GM21528 (cell line): Measurements from ENCODE around the gene WDR5.
A peak's percentile ranks its signal among the peaks of the same experiment; 100 is the strongest.
"Not testable (repeated sequence)": the region's sequence is repeated elsewhere in the genome, so short reads cannot be mapped to it uniquely, and the experiment has no call there.

ENCODE experiments used
- ATAC-seq: cut with Tn5 transposase; IDR thresholded peaks from one replicate; pipeline ENCODE4 v1.9.1; 2021; ENCODE audit warnings: mild to moderate bottlenecking, moderate library complexity; ENCODE audit not compliant: unreplicated experiment, low FRiP score

Gene WDR5

DNA sequence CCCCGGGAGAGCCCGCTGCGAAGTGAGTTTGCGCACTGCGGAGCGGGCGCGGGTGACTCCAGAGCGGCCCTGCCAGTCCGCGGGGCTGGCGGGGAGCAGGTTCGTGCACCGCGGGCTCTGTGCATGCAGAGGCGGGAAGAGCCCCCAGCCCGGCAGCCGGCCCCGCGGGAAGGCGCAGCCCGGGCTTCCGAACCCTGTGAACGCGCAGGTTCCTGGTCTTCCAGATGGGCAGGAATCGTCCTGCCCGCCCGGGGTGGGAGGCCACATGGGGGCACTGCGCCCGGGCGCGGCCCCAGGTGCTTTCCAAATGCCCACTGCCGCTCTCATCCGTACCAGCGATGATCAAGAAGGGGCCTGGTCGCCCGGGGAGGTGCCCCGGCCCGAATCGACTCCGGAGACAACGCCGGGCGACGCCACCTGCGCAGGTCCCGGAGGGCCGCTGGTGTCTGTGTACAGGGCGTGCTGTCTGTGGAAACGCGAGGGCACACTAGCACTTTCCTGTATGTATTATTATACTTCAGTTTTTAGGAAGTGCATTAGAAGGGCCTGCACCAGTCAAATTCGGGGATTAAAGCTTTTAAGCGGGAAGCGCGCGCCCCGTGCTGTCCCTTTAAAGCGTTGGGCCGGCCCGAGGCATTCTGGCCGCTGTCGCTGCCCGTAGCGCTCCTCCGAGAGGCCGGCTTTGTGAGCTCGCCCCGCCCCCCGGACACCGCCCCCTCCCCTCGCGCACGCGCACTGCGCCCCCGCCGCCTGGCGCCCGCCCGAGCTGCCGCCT, at the start of gene WDR5:
WDR5 (plus strand) TSS at position 740 of the 775 bp plus-strand sequence. CDS start 3,796 bp downstream, outside the sequence.
- peak; percentile 56 for ATAC-seq

DNA sequence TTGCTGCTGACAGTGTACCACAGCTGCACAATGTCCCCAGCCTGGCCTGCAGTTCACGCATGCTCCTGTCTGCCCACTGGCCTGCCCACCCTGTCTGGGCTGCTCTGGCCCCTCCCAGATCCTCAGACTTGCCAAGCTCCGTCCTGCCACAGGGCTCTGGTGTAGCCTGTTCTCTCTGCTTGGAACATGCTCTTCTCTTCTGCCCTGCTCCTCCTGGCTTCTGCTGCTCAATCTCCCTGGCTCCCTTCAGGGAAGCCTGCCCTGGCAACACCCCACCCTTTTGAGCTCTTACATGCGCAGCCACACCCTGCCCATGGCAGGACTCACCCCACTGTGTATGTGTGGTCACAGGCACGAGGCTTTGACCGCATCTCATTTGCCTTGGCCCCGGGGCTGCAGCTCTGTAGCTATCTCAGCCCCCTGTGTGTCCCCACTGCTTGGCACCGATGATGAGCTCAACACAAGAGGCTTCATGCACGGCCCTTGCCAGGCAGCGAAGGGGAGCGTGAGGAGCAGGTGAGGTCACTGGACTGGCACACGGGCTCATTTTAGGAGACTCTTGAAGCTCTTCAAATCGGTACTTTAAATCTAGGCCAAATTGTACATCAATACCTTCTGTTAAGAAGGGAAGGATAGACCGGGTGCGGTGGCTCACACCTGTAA, 47.7 kb upstream of the WDR5 start:
- no peak for ATAC-seq

DNA sequence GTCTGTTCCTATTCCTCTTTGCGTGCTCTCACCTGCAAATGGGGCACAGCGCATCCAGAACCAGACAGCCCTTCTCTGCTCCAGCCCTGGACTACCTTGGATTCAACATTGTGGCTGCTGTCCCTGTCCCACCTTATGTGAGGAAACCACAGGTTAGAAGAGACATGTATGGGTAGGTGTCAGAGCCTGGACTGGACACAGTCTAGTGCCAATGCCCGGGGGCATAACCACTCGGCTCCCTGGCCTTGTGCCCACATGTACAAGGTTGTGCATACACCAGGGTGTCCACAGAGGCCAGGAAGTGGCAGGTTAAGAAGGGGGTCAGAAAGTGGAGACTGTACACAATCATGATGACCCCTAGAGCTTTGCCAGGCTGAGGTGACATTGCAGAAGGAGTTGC, 45.9 kb upstream of the WDR5 start:
- ATAC-seq = no peak

DNA sequence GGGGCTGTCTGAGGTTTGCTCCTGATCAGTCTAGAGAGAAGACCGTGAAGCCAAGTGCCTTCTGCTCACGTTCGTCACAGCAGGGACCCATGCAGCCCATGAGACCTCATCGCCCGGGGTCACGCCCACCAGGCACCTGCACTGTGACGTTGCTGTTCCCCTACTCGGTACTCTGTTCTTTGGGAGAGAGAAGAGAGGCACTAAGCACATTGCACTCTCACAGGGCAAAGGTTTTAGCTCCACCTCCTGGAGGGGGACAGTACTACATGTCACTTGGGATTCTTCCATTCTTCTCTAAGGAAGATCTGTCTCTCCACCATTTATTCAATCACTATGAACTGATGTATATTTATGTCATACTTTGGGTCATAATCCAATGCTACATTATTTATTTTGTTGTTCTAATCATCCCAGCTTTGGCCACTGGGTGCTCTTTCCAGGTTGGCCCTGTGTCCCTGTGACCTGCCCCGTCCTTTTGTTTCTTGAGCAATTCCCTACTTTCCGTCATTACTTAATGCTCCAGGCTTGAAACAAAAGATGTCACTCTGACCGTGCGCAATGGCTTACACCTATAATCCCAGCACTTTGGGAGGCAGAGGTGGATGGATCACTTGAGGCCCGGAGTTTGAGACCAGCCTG, 36.6 kb upstream of the WDR5 start:
- ATAC-seq = no peak

DNA sequence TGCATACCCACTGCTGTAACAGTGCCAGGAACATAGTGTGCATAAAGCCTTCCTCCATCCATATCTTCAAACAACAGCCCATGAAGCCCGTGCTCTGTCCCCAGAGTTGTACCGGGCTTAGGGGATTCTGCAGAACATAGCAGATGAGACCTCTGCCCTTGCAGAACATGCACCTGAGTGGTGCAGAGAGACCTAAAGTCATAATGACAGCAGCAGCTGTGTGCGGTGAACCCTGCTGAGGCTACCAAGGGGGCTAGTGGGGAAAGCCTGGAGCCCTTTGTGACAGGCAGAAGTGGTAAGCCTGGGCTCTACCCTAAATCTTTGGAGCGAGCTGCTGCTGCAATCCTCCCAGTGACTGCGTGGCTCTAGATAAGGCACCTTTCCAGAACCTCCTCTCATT, 35.8 kb upstream of the WDR5 start:
- no peak for ATAC-seq

DNA sequence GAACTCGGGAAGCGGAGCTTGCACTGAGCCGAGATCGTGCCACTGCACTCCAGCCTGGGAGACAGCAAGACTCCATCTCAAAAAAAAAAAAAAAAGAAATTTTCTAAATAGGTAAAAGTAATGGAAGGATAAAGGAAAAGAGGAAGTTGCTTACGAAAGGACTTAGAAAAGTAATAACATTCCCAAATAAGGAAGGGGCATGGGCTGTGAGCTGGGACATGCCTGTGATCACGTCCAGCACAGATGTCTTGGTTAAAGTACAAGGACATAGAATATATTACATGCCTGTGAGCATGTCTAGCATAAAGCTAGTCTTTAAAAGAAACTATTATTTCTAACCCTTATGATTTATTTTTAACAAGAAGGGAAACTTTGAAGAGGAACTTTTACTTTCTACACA, 34.7 kb upstream of the WDR5 start:
- ATAC-seq = not testable (repeated sequence)

DNA sequence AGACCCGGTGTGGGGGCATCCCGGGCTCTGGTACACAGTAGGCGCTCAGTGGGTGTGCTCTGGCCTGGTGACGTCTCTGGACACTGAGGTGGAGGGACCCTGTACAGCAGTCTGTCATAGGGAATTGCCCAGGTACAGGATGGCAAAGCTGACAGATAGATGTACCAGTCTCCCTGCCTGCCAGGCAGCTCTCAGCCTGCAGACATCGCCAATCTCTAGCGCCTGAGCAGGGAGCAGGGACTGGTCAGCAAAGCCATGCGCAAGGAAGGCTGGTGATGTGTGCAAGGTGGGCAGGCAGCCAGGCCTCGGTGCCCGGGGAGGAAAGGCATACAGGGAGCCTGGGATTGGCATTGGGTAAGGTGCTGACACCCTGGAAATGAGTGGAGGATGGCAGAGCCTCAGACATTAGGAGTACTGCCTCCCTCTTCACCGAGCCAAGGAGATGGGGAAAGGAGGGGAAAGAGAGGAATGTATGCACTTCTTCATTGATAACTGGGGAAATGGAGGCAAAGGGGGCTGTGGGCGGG, 34.2 kb upstream of the WDR5 start:
- ATAC-seq = no peak

DNA sequence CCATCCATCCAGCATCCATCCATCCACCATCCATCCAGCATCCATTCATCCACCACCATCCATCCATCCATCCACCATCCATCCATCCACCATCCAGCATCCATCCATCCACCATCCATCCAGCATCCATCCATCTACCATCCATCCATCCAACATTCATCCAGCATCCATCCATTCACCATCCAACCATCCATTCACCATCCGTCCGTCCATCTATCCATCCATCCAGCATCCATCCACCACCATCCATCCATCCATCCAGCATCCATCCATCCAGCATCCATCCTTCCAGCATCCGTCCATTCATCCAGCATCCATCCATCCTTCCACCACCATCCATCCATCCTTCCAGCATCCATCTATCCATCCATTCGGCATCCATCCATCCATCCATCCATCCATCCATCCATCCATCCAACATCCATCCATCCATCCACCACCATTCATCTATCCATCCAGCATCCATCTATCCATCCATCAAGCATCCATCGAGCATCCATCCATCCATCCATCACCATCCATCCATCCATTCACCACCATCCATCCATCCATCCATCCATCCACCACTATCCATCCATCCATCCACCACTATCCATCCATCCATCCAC, 32.4 kb upstream of the WDR5 start:
- ATAC-seq = no peak

DNA sequence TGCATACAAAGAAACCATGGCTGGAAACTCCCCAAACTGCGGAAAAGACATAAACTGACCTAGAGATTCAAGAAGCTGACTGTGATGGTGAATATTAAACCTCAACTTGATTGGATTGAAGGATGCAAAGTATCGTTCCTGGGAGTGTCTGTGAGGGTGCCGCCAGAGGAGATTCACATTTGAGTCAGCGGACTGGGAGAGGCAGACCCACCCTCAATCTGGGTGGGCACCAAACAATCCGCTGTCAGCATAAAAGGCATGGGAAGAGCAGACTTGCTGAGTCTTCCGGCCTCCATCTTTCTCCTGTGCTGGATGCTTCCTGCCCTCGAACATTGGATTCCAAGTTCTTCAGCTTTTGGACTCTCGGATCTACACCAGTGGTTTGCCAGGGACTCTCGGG, 24.8 kb upstream of the WDR5 start:
- no peak for ATAC-seq

DNA sequence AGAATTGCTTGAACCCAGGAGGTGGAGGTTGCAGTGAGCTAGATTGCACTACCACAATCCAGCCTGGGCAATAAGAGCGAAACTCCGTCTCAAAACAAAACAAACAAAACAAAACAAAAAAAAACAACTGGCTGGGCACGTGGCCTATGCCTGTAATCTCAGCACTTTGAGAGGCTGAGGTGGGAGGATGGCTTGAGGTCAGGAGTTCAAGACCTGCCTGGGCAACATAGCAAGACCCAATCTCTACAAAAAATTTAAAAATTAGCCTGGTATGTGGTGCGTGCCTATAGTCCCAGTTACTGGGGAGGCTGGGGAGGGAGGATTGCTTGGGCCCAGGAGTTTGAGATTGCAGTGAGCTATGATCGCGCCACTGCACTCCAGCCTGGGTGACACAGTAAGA, 23.3 kb upstream of the WDR5 start:
- ATAC-seq = no peak

DNA sequence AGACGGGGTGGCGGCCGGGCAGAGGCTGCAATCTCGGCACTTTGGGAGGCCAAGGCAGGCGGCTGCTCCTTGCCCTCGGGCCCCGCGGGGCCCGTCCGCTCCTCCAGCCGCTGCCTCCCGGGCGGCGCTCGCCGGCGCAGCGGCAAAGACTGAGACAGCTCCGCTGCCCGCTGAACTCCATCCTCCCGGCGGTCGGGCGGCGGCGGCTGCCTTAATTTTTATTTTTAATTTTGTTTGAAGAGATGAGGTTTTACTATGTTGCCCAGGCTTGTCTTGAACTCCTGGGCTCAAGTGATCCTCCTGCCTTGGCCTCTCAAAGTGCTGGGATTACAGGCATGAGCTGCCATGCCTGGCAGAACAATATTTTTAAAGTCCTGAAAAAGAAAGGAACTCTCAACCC, 16.9 kb upstream of the WDR5 start:
- ATAC-seq = not testable (repeated sequence)

DNA sequence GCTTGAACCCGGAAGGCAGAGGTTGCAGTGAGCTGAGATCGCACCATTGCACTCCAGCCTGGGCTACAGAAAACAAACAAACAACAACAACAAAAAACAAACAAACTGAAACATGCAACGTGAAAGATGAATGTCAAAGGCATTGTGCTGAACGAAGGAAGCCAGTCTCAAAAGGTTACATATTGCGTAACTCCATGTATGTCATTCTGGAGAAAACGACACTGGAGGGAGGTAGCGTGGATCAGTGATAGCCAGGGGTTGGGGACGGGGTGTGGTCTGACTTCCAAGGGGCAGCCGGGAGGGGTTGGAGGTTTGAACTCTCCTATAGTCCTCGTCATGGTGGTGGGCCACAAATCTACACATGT, 12.1 kb upstream of the WDR5 start:
- ATAC-seq = no peak

DNA sequence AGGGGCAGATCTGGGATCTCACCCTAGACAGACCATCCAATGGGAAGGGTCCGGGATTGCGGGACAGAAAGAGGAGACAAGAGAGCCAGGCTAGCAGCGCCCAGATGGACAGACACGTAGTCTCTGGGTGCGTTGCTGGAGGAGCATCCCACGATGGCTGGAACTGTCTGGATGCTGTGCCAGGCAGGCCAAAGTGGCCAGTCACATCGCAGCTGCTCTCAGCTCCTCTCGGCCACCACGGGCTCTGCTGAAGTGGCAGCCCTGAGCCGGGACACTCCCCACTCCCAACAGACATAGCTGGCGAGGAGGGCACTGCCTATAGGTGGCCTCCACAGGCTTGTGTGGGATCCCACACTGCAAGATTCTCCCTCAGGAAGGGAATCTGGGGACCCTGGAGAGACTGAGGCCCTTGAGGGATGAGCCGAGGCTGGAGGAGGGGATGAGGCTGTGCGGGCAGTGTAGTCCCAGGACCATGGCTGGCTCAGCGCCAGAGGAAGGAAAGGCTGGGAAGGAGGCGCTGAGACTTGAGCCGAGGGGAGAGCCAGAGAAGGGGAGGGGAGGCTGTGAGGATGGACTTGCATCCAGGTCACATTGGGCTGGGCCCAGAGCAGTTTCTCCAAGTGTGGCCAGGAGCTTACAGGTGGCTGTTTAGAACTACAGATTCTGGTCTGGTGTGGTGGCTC, 10.3 kb upstream of the WDR5 start:
- ATAC-seq = no peak

DNA sequence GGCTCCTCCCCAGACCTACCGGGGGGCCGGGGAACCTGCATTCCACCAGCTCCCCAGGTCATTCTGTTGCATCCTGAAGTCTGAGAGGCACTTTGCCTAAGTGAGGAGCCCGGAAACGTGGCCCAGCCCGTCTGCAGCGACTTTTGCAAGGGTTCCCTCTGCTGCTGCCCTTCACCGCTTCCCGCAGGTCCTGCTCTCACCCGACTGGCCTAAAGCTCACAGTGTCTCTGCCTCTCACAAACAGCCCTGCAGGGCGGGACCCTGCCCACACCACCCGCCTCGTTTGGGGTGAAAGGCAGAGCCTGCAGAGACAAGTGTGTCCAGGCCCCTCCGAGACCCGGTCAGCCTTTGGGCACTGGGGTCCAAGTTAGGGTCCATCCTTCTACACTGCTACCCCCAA, 9.5 kb upstream of the WDR5 start:
- no peak for ATAC-seq

DNA sequence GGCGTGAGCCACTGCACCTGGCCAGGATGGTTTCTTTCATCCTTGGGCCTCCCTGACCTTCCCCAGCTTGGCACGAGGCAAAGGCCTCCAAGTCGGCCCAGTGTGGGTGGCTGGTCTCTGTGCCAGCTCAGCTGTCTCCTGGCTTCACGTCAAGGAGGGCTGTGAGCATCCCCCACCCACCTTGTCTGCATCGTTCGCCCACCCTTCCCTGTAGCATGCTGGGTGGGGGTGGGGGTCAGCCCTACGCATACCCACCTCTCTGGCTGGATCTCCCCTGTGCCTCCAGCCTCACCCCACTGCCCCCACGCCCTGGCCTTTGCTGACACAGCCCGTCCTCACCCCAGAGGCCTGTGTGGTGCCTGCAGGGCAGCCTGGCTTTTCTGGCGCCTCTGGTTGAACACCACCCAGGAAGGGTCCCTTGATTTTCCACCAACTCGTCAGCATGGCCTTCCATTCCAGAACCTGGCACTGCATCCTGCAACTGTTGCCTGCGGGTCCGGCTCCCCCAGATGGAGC, 8.8 kb upstream of the WDR5 start:
- no peak for ATAC-seq

DNA sequence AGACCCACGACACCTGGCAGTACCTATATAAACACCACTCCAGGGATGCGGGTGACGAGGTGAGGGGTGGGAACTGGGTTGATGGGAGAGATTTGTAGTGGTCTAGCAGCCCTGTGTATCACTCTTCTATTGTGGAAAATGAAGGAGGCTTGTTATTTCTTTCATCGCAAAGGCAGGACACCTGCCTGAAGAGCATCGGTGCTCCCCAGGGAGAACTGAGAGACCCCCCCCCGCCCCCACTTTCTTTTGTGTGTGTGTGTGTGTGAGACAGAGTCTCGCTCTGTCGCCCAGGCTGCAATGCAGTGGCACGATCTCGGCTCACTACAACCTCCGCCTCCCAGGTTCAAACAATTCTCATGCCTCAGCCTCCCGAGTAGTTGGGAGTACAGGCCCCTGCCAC, 8.3 kb upstream of the WDR5 start:
- ATAC-seq = no peak

DNA sequence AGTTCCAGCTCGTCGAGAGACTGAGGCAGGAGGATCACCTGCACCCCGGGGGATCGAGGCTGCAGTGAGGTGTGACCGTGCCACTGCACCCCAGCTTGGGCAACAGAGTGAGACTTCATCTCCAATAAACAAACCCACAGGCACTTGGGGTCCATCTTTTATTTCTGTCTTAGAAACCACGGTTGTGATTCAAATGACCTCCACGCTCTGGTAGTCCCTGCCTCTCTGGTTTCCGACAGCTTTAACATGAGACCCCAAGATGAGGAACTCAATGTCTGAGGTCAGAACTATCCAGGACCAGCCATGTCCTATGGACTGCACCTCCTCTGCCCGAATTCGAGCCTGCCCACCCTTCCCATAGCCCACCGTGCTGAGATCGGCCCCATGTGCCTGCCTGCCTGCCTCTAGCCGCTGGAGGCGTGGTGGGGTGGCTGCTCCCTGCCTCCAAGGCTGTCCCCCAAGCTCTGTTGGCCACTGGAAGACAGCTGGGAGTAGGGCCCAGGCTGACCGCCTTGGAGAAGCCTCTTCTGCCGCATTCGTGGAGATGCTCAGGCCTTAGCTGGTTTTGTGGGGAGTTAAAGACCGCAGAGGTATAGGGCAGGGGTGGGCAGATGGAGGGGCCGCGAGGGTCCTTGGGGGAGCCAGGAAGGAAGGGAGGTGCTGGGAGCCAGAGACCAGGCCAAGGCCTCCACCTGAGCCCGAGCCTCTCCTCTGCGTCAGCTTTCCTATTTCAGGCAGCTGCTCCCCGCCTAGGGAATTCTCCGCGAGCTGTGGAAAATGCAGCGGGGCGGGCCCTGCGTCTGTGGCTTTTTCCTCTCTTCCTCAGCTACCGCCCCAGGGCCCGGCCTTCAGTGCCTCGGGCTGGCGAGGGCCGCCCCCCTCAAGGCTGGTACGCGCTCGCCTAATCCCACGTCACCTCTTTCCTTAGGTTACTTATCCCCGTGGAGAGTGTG, 6.9 kb upstream of the WDR5 start:
- no peak for ATAC-seq

DNA sequence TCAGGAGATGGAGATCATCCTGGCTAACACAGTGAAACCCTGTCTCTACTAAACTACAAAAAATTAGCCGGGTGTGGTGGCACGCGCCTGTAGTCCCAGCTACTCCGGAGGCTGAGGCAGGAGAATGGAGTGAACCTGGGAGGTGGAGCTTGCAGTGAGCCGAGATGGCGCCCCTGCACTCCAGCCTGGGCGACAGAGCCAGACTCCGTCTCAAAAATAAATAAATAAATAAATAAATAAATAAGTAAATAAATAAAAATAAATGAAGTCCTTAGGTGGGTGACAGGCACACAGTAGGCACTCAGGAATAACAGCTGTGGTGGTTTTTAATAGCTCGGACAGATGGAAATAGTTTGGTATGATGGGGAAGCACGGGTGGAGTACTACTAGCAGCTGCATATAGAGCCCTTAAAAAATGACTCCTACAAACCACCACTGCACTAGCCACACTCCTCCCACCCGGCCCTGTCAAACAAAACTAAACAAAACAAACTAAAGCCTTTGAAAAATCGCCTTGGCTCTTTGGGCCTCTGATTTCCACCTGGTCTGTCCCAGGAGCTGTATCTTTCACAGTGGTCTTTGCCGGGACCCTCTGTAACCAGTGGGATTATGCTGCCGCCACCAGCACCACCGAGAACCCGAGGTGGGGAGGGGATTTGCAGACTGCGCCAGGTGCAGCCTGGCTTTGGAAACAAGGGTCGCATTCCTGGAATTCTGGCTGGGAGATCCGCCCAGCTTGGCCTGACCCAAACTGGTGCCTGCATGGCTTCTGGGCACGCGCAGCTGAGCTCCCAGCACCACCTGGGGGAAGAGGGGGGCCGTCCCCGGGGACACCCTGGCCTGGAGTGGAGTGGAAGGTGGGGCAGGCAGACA, 5.1 kb upstream of the WDR5 start:
- no peak for ATAC-seq
